Measurements from ENCODE around the gene ARHGAP15.

ARHGAP15 gene

GRCh38 chr2:143480086-143480485, 350.9 kb downstream of the ARHGAP15 start:
- no peak overlapping the region for H3K9ac ChIP-seq (ENCODE audit: low read length)
- H3K9me2 ChIP-seq (replicated peaks; ENCODE audit: insufficient read depth, low read length), result no peaks in the 10 kb centered on the region
- no peaks in the 10 kb centered on the region for H3K36me3 ChIP-seq (replicated peaks; ENCODE audit: insufficient read depth, low read length)
- no peak overlapping the region for H2AFZ ChIP-seq (ENCODE audit: low read length)
- no peaks in the 10 kb centered on the region for H4K20me1 ChIP-seq (ENCODE audit: insufficient read depth, low read length)
- H3K4me2 ChIP-seq (ENCODE audit: low read depth, low read length), result no peak overlapping the region
- TF ChIP-seq CTCF (IDR thresholded peaks at IDR 0.05; ENCODE audit: low read length), result no peak
- TF ChIP-seq EZH2 (optimal IDR thresholded peaks at IDR 0.05; ENCODE audit: low read depth, low read length), result no peak
- no peak for TF ChIP-seq EZH2phosphoT487 (IDR thresholded peaks at IDR 0.05; ENCODE audit: low read length)
- no peak overlapping the region for H3K4me3 ChIP-seq (ENCODE audit: low read length)
- H3K27me3 ChIP-seq (replicated peaks; ENCODE audit: insufficient read depth, low read length), result no peaks in the 10 kb centered on the region
- no peak for DNase-seq
- H3K79me2 ChIP-seq (ENCODE audit: low read length), result no peaks in the 10 kb centered on the region
- H3F3A ChIP-seq (ENCODE audit: insufficient read depth, low read length), result no peaks in the 10 kb centered on the region
- no peaks in the 10 kb centered on the region for H3K9me3 ChIP-seq (replicated peaks; ENCODE audit: insufficient read depth, low read length)
- no peaks in the 10 kb centered on the region for H3K4me1 ChIP-seq (ENCODE audit: low read length)
- H3K27ac ChIP-seq (ENCODE audit: low read length), result no peak overlapping the region

DNA sequence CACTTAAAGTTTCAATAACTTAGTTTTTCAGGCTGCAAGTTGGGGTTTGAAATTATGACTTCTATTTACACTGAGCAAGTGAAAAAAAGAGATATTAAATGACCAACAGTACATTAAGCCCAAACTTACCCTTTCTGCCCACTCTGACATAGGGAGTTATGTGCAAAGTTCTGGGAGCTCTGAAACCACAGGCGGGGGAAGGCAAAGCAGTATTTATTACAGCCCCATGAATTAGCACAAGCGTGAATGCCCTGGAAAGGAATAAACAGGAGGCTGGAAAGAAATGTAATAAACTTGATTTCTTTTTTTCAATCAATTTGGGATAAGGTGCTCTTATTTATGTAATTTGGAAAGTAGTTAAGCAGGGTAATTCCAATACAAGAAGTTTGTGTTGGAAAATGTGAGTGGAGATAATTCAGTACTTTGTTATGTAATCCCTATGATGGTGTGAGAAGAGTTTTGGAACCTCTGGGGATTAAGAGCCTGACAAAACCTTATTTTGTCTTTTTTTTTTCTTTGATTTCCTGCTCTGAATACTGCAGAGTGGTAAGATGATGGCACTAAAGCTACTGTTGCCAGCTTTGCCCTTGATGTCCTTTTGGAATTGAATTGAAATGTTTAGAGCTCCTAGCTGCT, 351.5 kb downstream of the ARHGAP15 start:
- Histone ChIP-seq H4K20me1 (ENCODE audit: insufficient read depth, low read length) (no peaks in the 10 kb centered on the region), H3K27ac (ENCODE audit: low read length) (no peak overlapping the region), H2AFZ (ENCODE audit: low read length) (no peak overlapping the region)

GRCh38 chr2:143481237-143481623, 352.0 kb downstream of the ARHGAP15 start:
- no peak for DNase-seq
- no peaks in the 10 kb centered on the region for H3K36me3 ChIP-seq (replicated peaks; ENCODE audit: insufficient read depth, low read length)
- no peak overlapping the region for H3K9ac ChIP-seq (ENCODE audit: low read length)
- H3F3A ChIP-seq (ENCODE audit: insufficient read depth, low read length), result no peaks in the 10 kb centered on the region
- H2AFZ ChIP-seq (ENCODE audit: low read length), result no peak overlapping the region
- H3K27ac ChIP-seq (ENCODE audit: low read length), result no peak overlapping the region
- H3K9me3 ChIP-seq (replicated peaks; ENCODE audit: insufficient read depth, low read length), result no peaks in the 10 kb centered on the region
- no peaks in the 10 kb centered on the region for H3K79me2 ChIP-seq (ENCODE audit: low read length)
- no peaks in the 10 kb centered on the region for H4K20me1 ChIP-seq (ENCODE audit: insufficient read depth, low read length)
- no peaks in the 10 kb centered on the region for H3K9me2 ChIP-seq (replicated peaks; ENCODE audit: insufficient read depth, low read length)
- H3K4me2 ChIP-seq (ENCODE audit: low read depth, low read length), result no peak overlapping the region
- H3K27me3 ChIP-seq (replicated peaks; ENCODE audit: insufficient read depth, low read length), result no peaks in the 10 kb centered on the region
- H3K4me1 ChIP-seq (ENCODE audit: low read length), result no peaks in the 10 kb centered on the region
- no peak overlapping the region for H3K4me3 ChIP-seq (ENCODE audit: low read length)
- TF ChIP-seq EZH2phosphoT487 (IDR thresholded peaks at IDR 0.05; ENCODE audit: low read length) (no peak), CTCF (IDR thresholded peaks at IDR 0.05; ENCODE audit: low read length) (no peak), EZH2 (optimal IDR thresholded peaks at IDR 0.05; ENCODE audit: low read depth, low read length) (no peak)

More for the DNA sequence above, 351.5 kb downstream of the ARHGAP15 start:
- H3K79me2 ChIP-seq (ENCODE audit: low read length), result no peaks in the 10 kb centered on the region
- no peak overlapping the region for H3K9ac ChIP-seq (ENCODE audit: low read length)
- no peak for DNase-seq
- H3F3A ChIP-seq (ENCODE audit: insufficient read depth, low read length), result no peaks in the 10 kb centered on the region
- no peak overlapping the region for H3K4me2 ChIP-seq (ENCODE audit: low read depth, low read length)
- H3K9me3 ChIP-seq (replicated peaks; ENCODE audit: insufficient read depth, low read length), result no peaks in the 10 kb centered on the region
- no peaks in the 10 kb centered on the region for H3K9me2 ChIP-seq (replicated peaks; ENCODE audit: insufficient read depth, low read length)
- no peak overlapping the region for H3K4me3 ChIP-seq (ENCODE audit: low read length)
- TF ChIP-seq CTCF (IDR thresholded peaks at IDR 0.05; ENCODE audit: low read length) (no peak), EZH2phosphoT487 (IDR thresholded peaks at IDR 0.05; ENCODE audit: low read length) (no peak)
- H3K27me3 ChIP-seq (replicated peaks; ENCODE audit: insufficient read depth, low read length), result no peaks in the 10 kb centered on the region
- H3K36me3 ChIP-seq (replicated peaks; ENCODE audit: insufficient read depth, low read length), result no peaks in the 10 kb centered on the region
- H3K4me1 ChIP-seq (ENCODE audit: low read length), result no peaks in the 10 kb centered on the region

Measured in MM.1S (cell line).